ENCODE data around the gene XPO5.

DNA sequence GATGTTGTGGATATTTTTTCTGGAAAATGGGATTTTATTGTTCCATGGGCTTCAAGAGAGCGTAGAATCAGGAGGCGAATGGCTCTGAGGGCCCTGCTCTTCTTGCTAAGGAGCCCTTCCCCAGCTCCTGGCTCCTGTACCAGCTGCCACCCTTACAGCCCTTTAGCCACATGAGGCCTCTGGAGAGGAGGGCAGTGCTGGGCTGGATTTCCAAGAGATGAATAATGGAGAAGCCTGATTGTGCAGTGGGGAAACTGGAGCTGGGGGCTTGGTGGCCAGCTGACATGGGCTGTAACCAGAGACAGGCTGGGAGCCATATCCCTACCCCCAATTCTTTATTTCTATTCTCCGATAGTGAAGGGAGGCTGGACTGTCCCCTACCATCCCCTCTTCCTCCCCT is 74.9 kb downstream of the XPO5 start:
- TF ChIP-seq, protein P1, sequence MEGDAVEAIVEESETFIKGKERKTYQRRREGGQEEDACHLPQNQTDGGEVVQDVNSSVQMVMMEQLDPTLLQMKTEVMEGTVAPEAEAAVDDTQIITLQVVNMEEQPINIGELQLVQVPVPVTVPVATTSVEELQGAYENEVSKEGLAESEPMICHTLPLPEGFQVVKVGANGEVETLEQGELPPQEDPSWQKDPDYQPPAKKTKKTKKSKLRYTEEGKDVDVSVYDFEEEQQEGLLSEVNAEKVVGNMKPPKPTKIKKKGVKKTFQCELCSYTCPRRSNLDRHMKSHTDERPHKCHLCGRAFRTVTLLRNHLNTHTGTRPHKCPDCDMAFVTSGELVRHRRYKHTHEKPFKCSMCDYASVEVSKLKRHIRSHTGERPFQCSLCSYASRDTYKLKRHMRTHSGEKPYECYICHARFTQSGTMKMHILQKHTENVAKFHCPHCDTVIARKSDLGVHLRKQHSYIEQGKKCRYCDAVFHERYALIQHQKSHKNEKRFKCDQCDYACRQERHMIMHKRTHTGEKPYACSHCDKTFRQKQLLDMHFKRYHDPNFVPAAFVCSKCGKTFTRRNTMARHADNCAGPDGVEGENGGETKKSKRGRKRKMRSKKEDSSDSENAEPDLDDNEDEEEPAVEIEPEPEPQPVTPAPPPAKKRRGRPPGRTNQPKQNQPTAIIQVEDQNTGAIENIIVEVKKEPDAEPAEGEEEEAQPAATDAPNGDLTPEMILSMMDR (IDR thresholded peaks at IDR 0.05), result no peak
- TF ChIP-seq EP300 (IDR thresholded peaks at IDR 0.05; ENCODE audit: low read depth), result no peak

Measured in transverse colon (tissue), 3 donors.